HG02678 (cell line): Measurements from ENCODE around the gene LRPAP1.

Experiments
- ATAC-seq: cut with Tn5 transposase; IDR thresholded peaks from one replicate; pipeline ENCODE4 v1.9.1; 2021; ENCODE audit warnings: mild to moderate bottlenecking, moderate library complexity; ENCODE audit not compliant: unreplicated experiment

Gene LRPAP1

GRCh38 chr4:3488820-3489219 lies 43.4 kb downstream of the LRPAP1 start:
- no peak for ATAC-seq

DNA sequence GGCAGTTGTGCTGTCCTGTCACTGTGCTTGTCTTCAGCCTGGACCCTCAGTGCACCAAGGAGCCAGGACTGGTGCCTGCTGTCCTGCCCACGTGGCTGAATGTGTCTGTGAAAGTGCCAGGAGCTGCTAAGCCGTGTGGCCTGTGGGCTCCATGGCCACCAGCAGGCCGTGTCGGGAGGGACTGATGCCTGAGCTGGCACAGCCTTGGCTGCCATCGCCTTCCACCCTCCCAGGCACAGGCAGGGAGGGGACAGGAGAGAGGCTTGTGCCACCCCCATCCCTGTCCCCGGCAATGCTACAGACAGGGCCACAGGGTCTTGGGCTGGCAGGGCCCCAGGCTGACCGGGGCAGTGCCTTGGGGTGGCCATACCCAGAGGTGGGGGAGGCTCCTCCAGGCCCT lies 44.4 kb downstream of the LRPAP1 start:
- ATAC-seq = no peak

- ATAC-seq = no peak
Measured at GRCh38 chr4:3486541-3487540, 45.4 kb downstream of the LRPAP1 start.

- no peak for ATAC-seq
Measured at GRCh38 chr4:3485886-3486540, 46.2 kb downstream of the LRPAP1 start.

GRCh38 chr4:3485011-3485791 lies 47.0 kb downstream of the LRPAP1 start:
- ATAC-seq = no peak

DNA sequence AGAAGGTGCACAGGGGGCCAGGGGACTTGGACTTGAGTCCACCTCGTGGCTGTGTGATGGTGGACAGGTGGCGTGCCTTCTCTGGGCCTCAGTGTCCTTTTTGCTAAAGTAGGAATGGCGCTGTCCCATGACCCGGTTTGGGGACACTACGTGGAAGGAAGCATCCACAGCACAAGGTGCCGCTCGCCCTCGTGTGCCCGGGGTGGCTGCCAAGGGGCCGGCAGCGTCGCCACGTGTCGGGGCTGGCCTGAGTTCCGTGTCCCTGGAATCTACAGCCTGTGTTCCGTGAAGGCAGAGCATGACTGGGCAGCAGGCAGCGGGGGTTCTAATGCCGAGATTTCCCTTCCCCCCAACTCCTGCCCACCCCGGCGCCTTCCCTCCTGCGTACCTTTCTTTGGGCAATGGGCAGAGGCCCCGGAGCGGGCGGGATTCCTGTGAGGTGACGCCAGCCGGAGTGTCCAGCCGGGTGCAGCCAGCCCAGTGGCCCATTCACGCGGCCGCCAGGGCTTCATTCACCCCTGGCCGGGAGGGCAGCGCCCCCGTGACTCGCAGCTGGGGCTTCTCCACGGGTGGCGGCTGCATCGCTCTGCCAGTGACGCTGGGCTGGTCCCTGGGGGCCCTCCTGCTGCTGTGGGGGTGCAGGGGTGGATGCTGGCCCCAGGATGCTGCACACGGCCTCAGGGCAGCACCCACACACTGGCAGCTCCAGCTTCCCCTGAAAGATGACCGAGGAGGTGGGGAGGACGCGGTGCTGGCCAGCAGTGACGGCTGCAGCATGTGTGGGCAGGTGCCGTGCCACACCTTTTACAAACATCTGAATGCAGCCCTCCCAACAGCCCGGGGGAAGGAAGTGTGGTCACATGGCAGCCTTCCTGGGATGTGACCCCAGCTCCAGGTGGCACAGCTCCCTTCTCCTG lies 47.9 kb downstream of the LRPAP1 start:
- ATAC-seq = no peak

DNA sequence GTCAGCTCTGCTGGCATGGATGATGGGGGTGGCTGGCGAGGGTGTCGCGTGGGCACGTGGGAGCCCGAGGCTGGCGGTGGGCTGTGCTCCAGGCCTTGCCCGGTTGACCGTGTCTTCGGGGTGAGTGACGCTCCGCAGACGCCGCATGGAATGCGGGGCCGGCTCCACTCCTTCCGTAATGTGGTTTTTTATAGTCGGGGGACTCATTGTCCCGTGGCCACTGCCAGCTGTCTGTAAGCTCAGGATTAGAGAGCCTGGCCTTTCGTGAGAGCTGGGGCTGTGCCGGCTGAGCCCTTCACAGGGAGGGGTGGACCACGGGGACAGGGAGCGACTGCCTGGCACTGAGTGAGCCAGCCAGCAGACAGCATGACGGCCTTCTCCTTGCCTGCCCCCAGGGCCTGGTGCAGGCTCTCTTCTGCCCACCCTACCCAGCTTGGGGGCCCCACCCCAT lies 48.7 kb downstream of the LRPAP1 start:
- no peak for ATAC-seq

GRCh38 chr4:3482707-3483106 lies 49.5 kb downstream of the LRPAP1 start:
- no peak for ATAC-seq

DNA sequence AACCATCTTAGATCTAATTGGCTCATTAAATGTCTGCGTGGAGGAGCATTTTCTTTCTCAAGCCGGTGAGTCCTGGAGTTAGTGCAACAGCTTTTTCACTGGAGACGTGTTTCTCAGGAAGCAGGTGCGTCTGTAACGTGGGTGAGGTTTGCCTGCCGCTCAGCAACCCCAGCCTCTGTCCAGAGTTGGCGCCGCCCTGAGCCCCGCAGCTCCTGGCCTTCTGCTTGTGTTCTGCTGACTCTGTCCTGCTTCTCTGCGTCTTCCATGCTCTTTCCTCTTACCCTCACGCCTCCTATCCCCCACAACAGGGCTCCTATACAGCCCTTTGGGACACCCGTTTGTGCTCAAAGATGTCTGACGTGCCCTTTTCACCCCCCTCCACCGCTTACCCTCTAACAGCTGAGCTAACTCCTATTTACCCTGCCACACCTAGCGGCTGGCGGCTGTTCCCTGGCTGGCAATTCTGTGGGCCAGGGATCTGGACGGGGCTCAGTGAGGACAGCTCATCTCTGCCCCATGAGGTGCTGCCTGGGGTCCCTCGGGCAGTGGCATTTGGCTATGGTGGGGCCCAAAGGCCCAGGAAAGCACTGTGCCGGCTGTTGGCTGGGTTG lies 50.3 kb downstream of the LRPAP1 start:
- no peak for ATAC-seq

DNA sequence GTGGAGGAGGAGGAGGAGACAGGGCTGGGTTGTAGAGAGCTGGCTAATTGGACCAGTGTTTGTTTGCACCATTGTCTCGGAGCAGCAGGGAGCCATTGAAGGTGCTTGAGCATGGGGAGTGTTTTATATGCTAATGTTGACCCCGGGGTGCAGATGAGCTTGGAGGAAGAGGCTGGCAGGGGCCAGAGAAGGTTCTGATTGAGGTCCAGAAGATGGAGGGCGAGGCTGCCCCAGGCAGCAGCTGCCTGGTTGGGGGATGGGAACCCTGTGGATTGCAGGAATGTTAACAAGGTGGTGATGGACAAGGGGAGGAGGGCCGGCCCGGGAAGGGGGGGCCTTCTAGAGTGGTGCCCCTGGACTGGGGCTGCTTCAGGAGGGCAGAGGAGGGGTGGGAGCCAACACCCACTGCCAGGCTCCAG lies 51.1 kb downstream of the LRPAP1 start:
- no peak for ATAC-seq

DNA sequence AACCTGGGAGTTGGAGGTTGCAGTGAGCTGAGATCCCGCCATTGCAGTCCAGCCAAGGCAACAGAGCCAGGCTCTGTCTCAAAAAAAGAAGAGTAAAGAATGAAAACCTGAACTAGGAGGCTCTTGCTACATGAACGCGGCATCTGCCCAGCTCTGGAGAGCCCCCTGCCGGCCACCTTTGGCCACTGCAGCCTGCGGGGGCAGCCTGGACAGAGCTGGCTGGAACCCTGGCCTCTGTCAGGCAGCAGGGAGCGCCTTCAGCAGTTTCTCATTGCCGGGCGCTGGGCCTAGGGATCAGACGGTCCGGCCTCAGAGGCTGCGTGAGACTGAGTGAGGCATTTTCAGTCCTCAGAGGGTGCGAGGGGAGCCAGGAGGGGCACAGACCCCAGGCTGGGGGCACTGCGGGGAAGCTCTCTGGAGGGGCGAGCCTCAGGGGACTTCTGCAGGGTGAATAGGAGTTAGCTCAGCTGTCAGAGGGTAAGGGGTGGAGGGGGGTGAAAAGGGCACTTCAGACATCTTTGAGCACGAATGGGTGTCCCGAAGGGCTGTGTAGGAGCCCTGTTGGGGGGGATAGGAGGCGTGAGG lies 51.6 kb downstream of the LRPAP1 start:
- no peak for ATAC-seq

GRCh38 chr4:3479358-3480101 lies 52.7 kb downstream of the LRPAP1 start:
- no peak for ATAC-seq

DNA sequence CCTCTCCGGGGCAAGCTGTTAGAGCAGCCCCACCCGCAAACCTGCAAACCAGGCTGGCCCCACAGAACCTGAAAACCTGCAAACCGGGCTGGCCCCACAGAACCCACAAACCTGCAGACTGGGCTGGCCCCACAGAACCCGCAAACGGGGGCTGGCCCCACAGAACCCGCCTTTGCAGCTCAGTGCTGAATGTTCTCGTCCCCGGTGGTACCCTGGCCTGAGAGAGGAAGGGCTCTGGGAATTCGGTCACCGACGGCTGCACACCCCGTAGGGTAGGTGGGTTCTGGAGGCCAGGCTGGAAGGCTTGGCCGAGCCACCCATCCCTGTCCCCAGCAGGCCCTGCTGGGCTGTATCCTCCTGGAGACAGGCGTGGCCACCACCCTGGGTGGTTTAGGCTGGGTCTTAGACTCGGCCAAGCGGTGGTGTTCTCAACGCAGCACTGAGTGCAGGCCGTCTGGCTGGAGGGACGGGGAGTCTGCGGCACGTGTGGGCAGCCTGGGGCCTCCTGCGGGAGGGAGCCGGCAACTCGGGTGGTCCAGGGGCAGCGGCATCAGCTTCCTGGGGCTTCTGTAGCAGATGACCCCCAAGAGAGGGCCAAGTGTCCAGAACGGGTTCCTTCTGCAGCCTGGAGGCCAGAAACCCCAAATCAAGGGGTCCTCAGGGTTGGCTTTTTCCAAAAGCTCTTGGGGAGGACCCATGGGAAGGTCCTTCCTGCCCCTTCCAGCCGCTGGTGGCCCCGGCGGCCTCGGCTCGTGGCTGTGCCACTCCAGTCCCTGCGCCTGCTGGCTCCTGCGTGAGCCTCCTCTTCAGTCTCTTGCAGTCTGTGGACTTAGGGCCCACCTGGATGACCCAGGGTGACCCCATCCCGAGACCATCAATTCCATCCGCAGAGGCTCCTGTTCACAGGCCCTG lies 53.5 kb downstream of the LRPAP1 start:
- no peak for ATAC-seq

- no peak for ATAC-seq
Measured at GRCh38 chr4:3477750-3478430, 54.3 kb downstream of the LRPAP1 start.

DNA sequence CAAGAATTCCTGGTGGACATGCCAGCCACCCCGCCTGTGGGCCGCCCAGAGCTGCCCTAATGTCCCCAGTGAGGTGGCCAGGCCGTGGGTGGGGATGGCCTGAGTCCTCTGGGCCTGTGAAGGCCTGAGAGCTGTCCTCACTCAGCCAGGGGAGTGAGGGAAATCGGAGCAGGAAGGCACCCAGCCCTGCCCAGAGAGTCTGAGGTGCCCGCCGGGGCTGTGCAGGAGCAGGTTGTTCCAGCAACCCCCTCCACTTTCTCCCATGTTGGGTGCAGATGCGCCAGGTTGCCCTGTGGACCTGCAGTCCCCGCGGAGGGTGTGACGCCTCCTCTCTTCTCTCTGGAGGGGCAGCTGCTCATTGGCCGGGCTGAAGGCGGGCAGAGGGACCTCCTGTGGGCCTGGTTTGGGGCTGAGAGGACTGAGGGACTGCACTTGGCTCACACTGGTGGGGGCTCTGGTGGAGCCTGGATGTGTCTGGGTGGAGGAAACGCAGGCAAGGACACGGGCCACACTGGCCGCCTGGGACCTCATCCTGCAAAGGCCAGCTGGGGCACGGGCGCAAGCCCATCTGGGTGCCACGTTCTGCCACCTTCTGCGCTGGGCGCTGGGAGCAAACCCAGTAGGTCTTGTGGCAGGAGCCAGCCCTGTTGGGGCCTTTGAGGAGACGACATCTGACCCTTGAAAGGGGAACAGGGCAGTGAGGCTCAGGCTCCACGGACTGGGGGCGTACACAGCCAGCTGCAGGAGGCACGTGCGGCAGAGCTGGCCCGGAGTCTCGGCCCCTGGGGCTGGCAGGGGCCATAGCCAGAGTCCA lies 55.1 kb downstream of the LRPAP1 start:
- ATAC-seq = no peak

- ATAC-seq = no peak
Measured at GRCh38 chr4:3476341-3476747, 55.9 kb downstream of the LRPAP1 start.
